ENCODE measurements around the gene SMIM27. TPM values are rescaled to one million over a fixed set of nuclear protein-coding genes. Genes with fewer than 3 reads are reported as not detected.

The SMIM27 gene
- total RNA-seq, 1 experiment from 2014 or later: 8.1 TPM

- Histone ChIP-seq H3K9ac (ENCODE audit: low read length) (no peak overlapping the region), H4K20me1 (ENCODE audit: insufficient read depth) (no peaks in the 10 kb centered on the region), H3K27me3 (ENCODE audit: insufficient read depth, low read length) (no peaks in the 10 kb centered on the region), H3K4me3 (replicated peaks in 1 of 2; ENCODE audit: low read depth in 1 of 2, low read length in 2 of 2) (no peak overlapping the region), H2AFZ (ENCODE audit: low read depth, low read length, poor library complexity, severe bottlenecking) (no peak overlapping the region), H3K4me1 (ENCODE audit: control insufficient read depth in 1 of 2, insufficient read depth in 2 of 2, low read length in 2 of 2) (no peaks in the 10 kb centered on the region), H3K27ac (ENCODE audit: low read depth, low read length) (no peak overlapping the region), H3K9me2 (ENCODE audit: insufficient read depth) (no peaks in the 10 kb centered on the region), H3K9me3 (ENCODE audit: control insufficient read depth in 1 of 2, insufficient read depth in 1 of 2, low read depth in 1 of 2, low read length in 2 of 2) (no peaks in the 10 kb centered on the region), H3K4me2 (ENCODE audit: low read length) (no peak overlapping the region), H3K36me3 (ENCODE audit: control insufficient read depth in 1 of 2, insufficient read depth in 2 of 2, low read length in 2 of 2) (no peaks in the 10 kb centered on the region), H3K79me2 (ENCODE audit: insufficient read depth, low read length) (no peaks in the 10 kb centered on the region)
- ATAC-seq (no peak), DNase-seq (ENCODE audit: low read depth, low spot score) (no peak)
- no TSS peak for BruUV-seq (replicated peaks)
- intact Hi-C loops (cut with micrococcal nuclease): no loop called here
- RAD21 ChIA-PET (ENCODE audit: low non-redundant PET in 1 of 2, low total read pairs in 2 of 2, uncharacterized antibody in 2 of 2, unreplicated experiment in 2 of 2): no interaction called here
- POLR2A ChIA-PET: no interaction called here
- TF ChIP-seq CBX3 (IDR thresholded peaks at IDR 0.05; ENCODE audit: low read depth) (no peak), EZH2 (IDR thresholded peaks at IDR 0.05) (no peak), MAX (IDR thresholded peaks at IDR 0.05) (no peak), TCF7L2 (IDR thresholded peaks at IDR 0.05; ENCODE audit: borderline replicate concordance, extremely low read depth, insufficient read depth, insufficient read length) (no peak), CTCF (IDR thresholded peaks at IDR 0.05 in 2 of 3, conservative IDR thresholded peaks at IDR 0.05 in 1 of 3; ENCODE audit: borderline replicate concordance in 1 of 3, insufficient read depth in 1 of 3, low read depth in 2 of 3, low read length in 2 of 3) (no peak)
- CTCF ChIA-PET: no interaction called here
These were observed 18.8 kb upstream of the SMIM27 start for GRCh38 chr9:32533336-32533735.

- H4K20me1 ChIP-seq (ENCODE audit: insufficient read depth): no peaks in the 10 kb centered on the region
- BruUV-seq (replicated peaks): no TSS peak
- H3K4me1 ChIP-seq (ENCODE audit: control insufficient read depth in 1 of 2, insufficient read depth in 2 of 2, low read length in 2 of 2): no peaks in the 10 kb centered on the region
- no peak overlapping the region for H3K27ac ChIP-seq (ENCODE audit: low read depth, low read length)
- RAD21 ChIA-PET (ENCODE audit: low non-redundant PET in 1 of 2, low total read pairs in 2 of 2, uncharacterized antibody in 2 of 2, unreplicated experiment in 2 of 2): no interaction called here
- ATAC-seq (no peak), DNase-seq (ENCODE audit: low read depth, low spot score) (no peak)
- H3K79me2 ChIP-seq (ENCODE audit: insufficient read depth, low read length): no peaks in the 10 kb centered on the region
- no peak overlapping the region for H3K4me2 ChIP-seq (ENCODE audit: low read length)
- POLR2A ChIA-PET: no interaction called here
- H3K9me3 ChIP-seq (ENCODE audit: control insufficient read depth in 1 of 2, insufficient read depth in 1 of 2, low read depth in 1 of 2, low read length in 2 of 2): no peaks in the 10 kb centered on the region
- no peak overlapping the region for H3K9ac ChIP-seq (ENCODE audit: low read length)
- intact Hi-C loops (cut with micrococcal nuclease): no loop called here
- H3K4me3 ChIP-seq (replicated peaks in 1 of 2; ENCODE audit: low read depth in 1 of 2, low read length in 2 of 2): no peak overlapping the region
- TF ChIP-seq RAD21 (IDR thresholded peaks at IDR 0.05; ENCODE audit: low read depth) (no peak), SP1 (IDR thresholded peaks at IDR 0.05; ENCODE audit: low read depth) (no peak), SIN3A (IDR thresholded peaks at IDR 0.05; ENCODE audit: low read depth) (no peak)
- H2AFZ ChIP-seq (ENCODE audit: low read depth, low read length, poor library complexity, severe bottlenecking): no peak overlapping the region
- H3K36me3 ChIP-seq (ENCODE audit: control insufficient read depth in 1 of 2, insufficient read depth in 2 of 2, low read length in 2 of 2): no peaks in the 10 kb centered on the region
- no peaks in the 10 kb centered on the region for H3K27me3 ChIP-seq (ENCODE audit: insufficient read depth, low read length)
- H3K9me2 ChIP-seq (ENCODE audit: insufficient read depth): no peaks in the 10 kb centered on the region
- CTCF ChIA-PET: no interaction called here
These were observed 18.3 kb upstream of the SMIM27 start for GRCh38 chr9:32533816-32534215.
